Upper lobe of right lung (tissue), 1 donor: ENCODE data around the gene NME5. TPM values are rescaled to one million over a fixed set of nuclear protein-coding genes. Genes with fewer than 3 reads are reported as not detected.

Experiments used
- ATAC-seq: fragments of 200-7000 bp; cut with Tn5 transposase; one replicate; pipeline ENCODE4 v1.9.1; 2020; ENCODE audit warnings: mild to moderate bottlenecking, moderate library complexity
- DNase-seq: peaks from one replicate; pipeline ENCODE4 v3.0.0-alpha.2; 2020
- H3K27ac ChIP-seq: fragments of 200-600 bp; one replicate; pipeline ENCODE4 v1.8.0; 2022
- H3K27me3 ChIP-seq: fragments of 200-600 bp; one replicate; pipeline ENCODE4 v1.8.0; 2022; ENCODE audit warnings: mild to moderate bottlenecking
- H3K36me3 ChIP-seq: fragments of 200-600 bp; one replicate; pipeline ENCODE4 v1.8.0; 2022
- H3K4me1 ChIP-seq: fragments of 200-600 bp; one replicate; pipeline ENCODE4 v1.8.0; 2022
- H3K4me3 ChIP-seq: fragments of 200-600 bp; one replicate; pipeline ENCODE4 v1.8.0; 2022; ENCODE audit warnings: mild to moderate bottlenecking
- H3K9me3 ChIP-seq: fragments of 200-600 bp; one replicate; pipeline ENCODE4 v1.8.0; 2022
- CTCF ChIP-seq: fragments of 200-600 bp; IDR thresholded peaks from one replicate; pipeline ENCODE4 v1.8.0; 2022; ENCODE audit warnings: antibody characterized with exemption
- intact Hi-C: fragments of 100-400 bp; cut with DNase I; formaldehyde crosslinking; loops from one replicate; pipeline ENCODE4 v1.11.0; 2022
- total RNA-seq: library from RNA; stranded (reverse); fragmentation: NEBNext Ultra II Directional; extraction: Animal tissue kit (Norgen Biotek cat#: 25700); gene quantifications from one replicate; pipeline ENCODE4 v1.2.1, GENCODE V29; 2021
- donor health status: DM: no; HTN: yes; CAD: no; lungs with severe emphysema.

The NME5 gene
- total RNA-seq, 1 donor from 2014 or later, result 2.4 TPM

GRCh38 chr5:138132543-138132942 lies 6.7 kb downstream of the NME5 start:
- Histone ChIP-seq H3K36me3 (no peaks in the 10 kb centered on the region), H3K4me1 (no peaks in the 10 kb centered on the region), H3K27me3 (no peaks in the 10 kb centered on the region), H3K4me3 (no peak overlapping the region), H3K9me3 (no peaks in the 10 kb centered on the region), H3K27ac (no peak overlapping the region)
- TF ChIP-seq CTCF, result no peak
- no peak for ATAC-seq
- DNase-seq, result no peak
- intact Hi-C loops, result loop anchor here (10.0 kb wide), 1 partner anchor 48 kb away; the partner anchor contains the start of gene WNT8A

- intact Hi-C loops, result no loop called here
- no peak overlapping the region for H3K4me3 ChIP-seq
- DNase-seq (no peak), ATAC-seq (no peak)
- TF ChIP-seq CTCF, result no peak
- no peak overlapping the region for H3K27ac ChIP-seq
- no peaks in the 10 kb centered on the region for H3K27me3 ChIP-seq
- H3K36me3 ChIP-seq, result no peaks in the 10 kb centered on the region
- no peaks in the 10 kb centered on the region for H3K9me3 ChIP-seq
- no peaks in the 10 kb centered on the region for H3K4me1 ChIP-seq
Observed at GRCh38 chr5:138129347-138129746, 9.9 kb downstream of the NME5 start.

- H3K4me3 ChIP-seq, result no peak overlapping the region
- DNase-seq (no peak), ATAC-seq (no peak)
- no peaks in the 10 kb centered on the region for H3K36me3 ChIP-seq
- no peaks in the 10 kb centered on the region for H3K9me3 ChIP-seq
- intact Hi-C loops, result no loop called here
- no peaks in the 10 kb centered on the region for H3K4me1 ChIP-seq
- no peak for TF ChIP-seq CTCF
- no peak overlapping the region for H3K27ac ChIP-seq
- no peaks in the 10 kb centered on the region for H3K27me3 ChIP-seq
Observed at GRCh38 chr5:138128334-138128733, 10.9 kb downstream of the NME5 start.

- H3K4me3 ChIP-seq, result no peak overlapping the region
- no peak for DNase-seq
- H3K4me1 ChIP-seq, result no peaks in the 10 kb centered on the region
- TF ChIP-seq CTCF, result no peak
- intact Hi-C loops, result no loop called here
- H3K36me3 ChIP-seq, result no peaks in the 10 kb centered on the region
- H3K9me3 ChIP-seq, result no peaks in the 10 kb centered on the region
- H3K27ac ChIP-seq, result no peak overlapping the region
- no peaks in the 10 kb centered on the region for H3K27me3 ChIP-seq
- no peak for ATAC-seq
Observed at GRCh38 chr5:138115254-138115653, 24.0 kb downstream of the NME5 start.

- no peak for DNase-seq
- Histone ChIP-seq H3K36me3 (no peaks in the 10 kb centered on the region), H3K4me1 (no peaks in the 10 kb centered on the region), H3K27ac (no peak overlapping the region), H3K27me3 (no peaks in the 10 kb centered on the region), H3K9me3 (no peaks in the 10 kb centered on the region), H3K4me3 (no peak overlapping the region)
- TF ChIP-seq CTCF, result no peak
- intact Hi-C loops, result no loop called here
- no peak for ATAC-seq
Observed at GRCh38 chr5:138111937-138112336, 27.3 kb downstream of the NME5 start.

GRCh38 chr5:138111181-138111580 lies 28.0 kb downstream of the NME5 start:
- Histone ChIP-seq H3K27me3 (no peaks in the 10 kb centered on the region), H3K27ac (no peak overlapping the region), H3K4me1 (no peaks in the 10 kb centered on the region), H3K4me3 (no peak overlapping the region), H3K36me3 (no peaks in the 10 kb centered on the region), H3K9me3 (no peaks in the 10 kb centered on the region)
- DNase-seq (no peak), ATAC-seq (no peak)
- TF ChIP-seq CTCF, result no peak
- intact Hi-C loops, result no loop called here
